Kasumi-1 (cell line): ENCODE results near the gene EPSTI1.
"Not testable (repeated sequence)": the region's sequence is repeated elsewhere in the genome, so short reads cannot be mapped to it uniquely, and the experiment has no call there.

ENCODE experiments used
- DNase-seq, 2 experiments: peaks; one replicate each; lab custom pipeline; 2025; lab: John Stamatoyannopoulos, UW

Gene EPSTI1

DNA sequence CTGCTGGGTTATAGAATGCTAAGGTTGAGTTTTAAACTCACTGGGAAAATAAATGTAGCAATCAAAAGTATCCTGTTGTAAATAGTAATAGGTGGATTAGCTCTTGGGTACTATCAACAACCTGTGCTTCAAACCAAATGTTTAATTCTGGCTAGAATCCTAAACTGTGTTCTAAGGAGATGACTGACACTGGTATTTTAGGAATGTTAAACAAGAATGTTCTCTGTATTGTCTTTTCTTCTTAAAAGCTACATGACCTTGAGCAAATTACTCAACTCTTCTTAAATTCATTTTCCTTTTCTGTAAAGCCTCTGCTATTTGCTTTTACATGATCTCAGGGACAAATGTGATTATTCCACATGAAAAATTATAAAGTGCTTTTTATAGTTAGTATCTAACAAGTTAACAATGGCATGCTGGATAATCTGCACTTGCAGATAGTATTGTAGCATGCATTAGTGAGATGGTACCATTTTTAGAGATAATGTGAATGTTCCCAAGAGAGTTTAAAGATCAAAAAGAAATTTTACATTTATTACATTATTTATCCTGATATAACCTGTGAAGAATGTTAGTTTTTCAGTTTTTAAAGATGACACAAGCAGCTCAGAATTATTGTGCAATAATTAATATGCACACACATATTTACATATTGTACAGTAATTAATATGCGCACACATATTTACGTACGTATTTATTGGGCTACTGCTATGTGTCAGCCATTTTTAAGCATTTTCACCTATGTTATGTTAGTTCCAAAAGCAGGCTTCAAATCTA, 13.6 kb upstream of the EPSTI1 start:
- no peak for DNase-seq

DNA sequence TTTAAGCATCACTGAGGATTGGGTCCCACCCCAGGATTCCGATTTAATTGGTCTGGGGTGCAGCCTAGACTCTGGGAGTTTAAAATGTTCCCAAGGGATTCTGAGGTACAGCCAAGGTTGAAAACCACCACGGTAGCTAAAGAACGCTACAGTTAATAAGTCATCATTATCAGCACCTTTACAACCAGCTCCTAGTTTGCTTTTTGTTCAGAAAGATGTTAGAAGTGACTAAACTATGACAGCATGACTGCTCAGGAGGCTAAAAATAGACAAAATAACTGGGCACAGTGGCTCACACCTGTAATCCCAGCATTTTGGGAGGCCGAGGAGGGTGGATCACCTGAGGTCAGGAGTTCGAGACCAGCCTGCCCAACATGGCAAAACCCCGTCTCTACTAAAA, 11.7 kb upstream of the EPSTI1 start:
- no peak for DNase-seq

DNA sequence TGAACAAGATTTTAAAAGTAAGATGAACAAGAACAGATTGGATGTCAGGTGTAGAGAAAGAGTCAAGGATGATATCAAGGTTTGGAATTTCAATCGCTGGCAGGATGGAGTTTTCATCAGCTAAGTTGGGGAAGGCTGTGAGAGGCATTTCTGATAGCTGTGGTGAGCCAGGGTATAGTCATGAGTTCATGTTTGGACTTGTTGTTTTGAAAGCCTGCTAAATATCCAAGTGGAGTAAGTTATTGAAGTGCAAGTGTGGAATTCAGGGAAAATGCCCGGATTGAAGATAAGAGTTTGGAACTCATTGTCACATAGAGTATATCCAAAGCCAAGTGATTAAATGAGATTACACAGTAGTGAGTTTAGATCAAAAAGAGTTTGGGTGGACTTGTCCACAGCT, 11.0 kb upstream of the EPSTI1 start:
- DNase-seq = no peak

DNA sequence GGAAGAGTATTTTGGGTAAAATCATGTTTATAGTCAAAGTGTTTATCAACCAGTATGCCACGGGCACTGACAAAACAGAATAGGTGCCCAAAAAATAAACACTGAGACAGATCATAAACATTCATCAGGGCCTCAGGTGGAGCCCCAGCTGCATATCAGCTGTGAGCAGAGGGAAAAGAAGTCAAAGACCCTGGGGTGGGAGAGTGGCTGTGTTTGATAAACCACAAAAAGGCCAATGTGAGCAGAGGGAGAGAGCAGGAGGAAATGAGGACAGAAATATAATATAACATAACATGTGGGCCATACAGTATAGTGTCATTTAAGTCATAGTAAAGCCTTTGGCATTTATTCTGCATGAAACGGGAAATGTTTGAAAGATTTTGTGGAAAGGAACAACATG, 10.0 kb upstream of the EPSTI1 start:
- DNase-seq = no peak

DNA sequence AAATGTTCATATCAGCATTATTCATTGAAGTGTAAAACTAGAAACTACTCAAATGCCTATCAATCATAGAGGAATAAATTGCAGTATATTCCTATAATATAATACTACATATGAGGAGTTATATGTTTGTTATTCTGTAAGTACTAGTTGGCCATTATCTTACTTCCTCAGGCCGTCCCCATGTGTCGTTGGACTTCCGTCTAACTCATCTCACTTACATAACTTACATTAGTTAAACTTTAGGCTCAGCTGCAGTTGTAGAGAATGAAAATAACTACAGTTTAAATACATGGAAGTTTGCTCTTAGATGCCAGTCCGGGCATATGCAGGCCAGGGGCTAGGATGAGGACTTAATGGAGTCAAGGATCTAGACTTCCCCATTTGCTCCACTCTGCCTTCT, 8.6 kb upstream of the EPSTI1 start:
- no peak for DNase-seq

DNA sequence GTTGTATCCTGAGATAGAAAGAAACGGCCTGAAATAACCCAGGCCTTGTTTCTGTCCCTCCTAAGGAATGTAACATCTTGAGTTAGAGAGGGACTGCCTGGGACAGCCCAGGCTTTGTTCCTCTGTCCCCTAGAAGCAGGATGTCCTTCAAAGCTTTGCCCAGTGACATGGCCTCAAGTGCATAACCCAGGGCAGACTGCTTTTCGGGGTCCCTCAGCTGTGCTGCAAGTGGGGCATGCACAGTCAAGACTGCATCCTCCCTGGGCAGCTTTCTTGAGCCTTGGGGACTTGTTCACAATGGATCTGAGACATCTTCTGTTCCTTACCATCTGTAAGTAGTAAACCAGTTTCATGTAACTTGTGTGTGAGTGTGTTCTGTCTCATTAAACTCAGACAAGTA, 7.5 kb upstream of the EPSTI1 start:
- DNase-seq = no peak

DNA sequence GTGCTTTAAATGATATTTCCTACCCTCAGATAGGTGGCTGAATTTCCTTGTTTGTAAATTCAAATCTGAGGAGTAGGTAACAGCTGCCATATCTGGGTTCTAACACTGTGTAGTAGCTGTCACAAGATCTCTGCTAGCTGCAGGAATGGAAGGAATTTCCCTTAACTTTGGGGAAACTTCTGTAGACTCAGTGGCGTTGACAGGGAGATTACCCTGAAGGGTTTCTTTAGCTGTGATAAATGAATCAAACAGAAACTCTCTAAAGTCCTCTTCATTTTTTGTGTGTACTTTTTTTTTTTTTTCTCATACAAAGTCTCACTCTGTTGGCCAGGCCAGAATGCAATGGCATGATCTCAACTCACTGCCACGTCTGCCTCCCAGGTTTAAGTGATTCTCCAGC, 5.3 kb upstream of the EPSTI1 start:
- no peak for DNase-seq

DNA sequence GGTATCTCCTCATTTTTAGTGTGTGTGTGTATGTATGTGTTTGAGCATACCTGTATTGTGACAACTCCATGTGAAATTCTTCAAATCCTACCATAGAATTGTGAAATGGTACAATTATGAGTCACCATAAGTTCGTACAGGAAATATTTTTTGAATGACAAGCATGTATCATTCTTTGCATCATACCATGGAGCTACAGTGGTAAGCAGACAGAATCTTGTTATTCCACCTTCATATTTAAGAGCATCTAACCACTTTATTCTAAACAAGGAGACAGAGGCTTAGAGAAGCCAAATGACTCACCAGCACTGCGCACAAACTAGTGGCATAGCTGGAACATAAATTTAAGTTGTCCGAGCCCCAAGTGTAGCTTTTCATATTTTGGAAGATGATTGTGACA, 4.5 kb upstream of the EPSTI1 start:
- DNase-seq = no peak

DNA sequence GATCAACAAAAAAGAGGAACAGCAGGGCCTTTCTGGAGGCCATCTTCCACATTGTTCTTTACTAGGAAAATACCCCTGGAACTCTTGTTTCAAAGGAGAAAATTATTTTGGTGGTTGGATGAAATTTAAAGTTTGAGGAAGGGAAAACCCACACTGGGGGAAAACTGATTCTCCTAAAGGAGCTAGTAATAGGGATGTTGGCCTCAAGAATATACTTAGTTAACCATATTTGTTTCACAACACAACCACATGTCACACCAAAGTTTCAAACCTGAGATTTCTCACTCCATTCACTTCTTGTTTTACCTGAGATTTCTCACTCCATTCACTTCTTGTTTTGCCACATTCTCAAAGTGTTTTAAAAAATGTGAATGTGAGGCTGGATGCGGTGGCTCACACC, 2.8 kb upstream of the EPSTI1 start:
- no peak for DNase-seq

DNA sequence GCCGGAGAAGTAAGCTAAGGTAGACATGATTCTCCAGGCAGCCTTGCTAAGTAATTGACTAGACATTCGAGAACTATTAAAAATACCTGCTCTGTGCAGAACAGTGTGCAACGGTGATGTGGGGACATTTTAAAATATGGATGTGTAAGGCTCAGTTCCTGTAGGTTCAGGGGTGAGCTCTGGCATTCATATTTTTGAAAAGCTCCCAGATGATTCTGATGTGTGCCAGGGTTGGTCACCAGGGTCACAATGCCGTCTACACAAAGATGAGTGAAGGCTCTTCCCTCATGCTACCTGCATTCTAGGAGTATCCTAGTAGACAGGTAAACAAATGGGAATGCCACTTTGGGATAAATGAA, 702 bp upstream of the EPSTI1 start:
- DNase-seq = no peak

DNA sequence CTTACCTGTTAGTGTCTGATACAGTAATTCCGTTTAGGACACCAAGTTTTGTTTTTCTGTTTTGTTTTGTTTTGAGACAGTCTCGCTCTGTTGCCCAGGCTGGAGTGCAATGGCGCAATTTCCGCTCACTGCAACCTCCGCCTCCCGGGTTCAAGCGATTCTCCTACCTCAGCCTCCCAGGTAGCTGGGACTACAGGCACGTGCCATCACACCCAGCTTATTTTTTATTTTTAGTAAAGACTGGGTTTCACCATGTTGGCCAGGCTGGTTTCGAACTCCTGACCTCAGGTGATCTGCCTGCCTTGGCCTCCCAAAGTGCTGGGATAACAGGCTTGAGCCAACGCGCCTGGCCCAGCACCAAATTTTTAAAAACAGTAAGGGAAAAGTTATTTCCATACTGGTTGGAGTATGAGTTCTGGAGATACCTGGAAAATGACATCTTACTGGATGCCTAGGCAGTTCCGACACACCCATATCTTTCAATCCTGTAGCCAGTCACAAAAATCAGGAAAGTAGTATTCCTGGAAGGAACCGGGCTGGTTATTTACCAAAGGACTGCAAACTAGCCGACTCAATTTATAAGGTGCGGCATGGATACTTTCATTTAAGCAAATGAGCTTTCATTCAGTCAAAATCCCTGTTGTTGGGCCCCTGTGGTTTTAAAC, 676 bp downstream of the EPSTI1 start:
- not testable (repeated sequence) for DNase-seq

DNA sequence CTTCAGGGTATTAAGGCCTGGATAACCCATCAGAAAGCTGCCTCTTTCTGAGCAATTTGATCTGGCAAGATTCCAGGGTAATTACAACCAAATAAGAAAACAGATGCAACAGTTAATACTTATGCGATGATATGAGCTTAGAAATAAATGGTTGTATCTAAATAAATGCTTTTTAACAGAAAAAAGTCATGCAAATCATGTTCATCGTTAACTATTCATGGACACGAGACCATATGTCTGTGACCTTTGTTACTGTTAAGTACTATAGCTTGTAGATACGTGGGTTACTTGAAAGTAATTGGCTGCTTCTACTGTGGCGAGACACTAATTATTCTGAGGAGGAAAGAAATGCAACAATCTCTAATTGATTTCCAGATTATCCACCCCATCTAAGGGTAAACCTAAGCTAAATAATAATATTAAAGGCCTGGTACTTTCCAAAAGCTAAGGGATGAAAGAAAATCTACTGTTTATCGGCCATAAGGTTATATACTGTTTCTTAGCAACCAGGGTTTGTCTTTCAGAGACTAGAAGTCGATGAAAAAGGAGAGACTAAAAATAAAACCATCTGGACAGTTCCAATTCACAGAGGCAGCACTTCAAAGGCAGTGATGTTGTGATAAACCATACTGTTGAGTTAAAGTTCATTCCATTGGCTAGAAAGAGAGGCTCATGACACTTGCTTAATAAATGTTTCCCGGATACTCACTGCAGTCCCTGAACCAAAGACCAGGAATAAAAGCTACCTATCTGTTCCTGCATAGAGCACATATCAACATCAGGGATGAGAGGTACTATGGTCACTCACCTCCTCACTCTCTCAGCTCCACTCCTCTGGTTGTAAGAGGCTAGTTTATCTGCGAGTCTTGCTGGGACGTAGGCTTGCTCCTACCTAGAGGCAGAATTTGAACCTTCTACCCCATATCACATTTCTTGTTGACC, 1.5 kb downstream of the EPSTI1 start:
- no peak for DNase-seq

DNA sequence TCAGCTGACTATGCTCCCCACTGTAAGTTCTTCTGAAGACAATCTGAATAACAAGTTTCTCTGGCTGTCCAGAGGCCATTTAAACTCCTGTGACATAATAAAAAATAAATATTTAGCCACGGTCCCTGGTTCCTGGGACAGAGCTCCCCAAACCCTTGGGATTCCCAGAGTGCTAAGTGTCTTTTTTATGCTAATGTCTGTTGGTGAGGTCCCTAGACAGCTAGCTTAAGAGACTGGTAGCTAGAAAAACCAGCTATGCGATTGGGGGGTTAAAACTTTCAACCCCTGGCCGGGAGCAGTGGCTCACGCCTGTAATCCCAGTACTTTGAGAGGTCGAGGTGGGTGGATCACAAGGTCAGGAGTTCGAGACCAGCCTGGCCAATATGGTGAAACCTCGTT, 5.9 kb downstream of the EPSTI1 start:
- DNase-seq = no peak

DNA sequence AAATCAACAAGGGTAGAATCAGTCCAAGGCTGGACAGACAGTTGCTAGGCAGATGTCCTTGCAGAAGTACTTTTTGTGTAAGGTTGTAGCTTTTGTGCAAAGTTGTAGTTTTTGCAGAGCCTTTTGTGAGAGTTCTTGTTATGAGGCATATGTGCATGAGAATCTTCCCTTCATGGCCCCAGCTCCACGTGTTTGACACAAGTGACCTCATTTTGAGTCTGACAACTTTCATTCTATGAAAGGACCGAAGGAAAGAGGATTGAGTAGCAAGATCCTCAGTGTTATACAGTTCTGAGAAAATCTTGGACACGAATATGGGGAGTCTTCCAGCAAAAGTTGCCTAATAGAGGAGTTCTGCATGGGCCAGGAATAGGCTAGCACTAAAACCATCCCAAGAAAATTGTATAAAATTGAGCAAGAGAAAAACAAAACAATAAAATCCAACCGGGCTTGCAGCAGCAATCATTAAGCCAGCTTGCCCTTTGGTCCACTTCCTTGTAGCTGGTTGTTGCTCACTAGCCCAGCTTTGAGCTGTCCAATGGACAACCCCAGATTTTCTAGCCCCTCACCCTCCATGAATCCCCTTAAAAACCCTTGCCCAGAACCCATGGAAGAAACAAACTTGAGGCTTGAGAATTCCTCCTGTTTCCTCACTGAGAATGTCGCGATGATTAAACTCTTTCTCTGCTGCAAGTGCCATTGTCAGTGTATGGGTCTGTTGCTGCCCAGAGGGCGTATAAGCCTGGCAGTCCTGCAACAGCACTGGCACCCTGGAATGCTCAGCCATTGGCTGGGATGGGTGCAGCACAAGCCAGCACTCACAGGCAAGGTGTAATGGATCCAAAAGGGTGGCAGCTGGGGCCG, 6.5 kb downstream of the EPSTI1 start:
- no peak for DNase-seq

DNA sequence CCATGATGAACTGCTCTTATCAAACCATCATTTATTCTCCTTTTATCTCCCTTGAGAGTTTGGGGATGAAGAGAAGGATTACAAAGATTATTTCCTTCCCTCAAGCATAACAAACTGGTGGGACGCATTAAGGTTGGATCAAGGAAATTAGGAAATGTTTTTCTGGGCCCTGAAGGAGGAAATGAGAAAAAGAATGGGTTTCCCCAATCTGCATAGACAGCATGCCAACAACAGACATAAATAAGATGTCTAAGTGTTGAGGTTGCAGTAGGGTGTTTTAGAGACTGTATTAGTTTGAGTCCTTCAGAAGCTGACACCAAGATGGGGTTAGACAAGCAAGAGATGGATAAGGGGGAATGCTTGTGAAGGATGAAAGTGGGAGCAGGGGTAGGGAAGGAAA, 7.3 kb downstream of the EPSTI1 start:
- no peak for DNase-seq

DNA sequence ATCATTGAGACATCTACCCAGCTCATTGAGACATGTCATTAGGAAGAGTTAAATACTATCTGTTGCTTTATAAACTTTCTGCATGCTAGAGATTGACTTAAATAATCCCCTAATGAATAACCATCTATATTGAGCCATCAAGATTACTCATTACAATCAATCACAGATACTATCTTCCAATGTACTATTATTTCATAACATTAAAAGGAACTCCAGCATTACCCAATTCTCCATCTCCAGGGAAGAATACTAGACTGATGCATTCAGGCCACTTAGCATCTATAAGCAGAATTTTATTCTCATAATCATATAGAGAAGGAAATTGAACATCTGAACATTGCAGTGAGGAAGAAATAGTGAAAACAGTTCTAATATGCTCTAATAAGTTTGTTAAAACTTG, 8.0 kb downstream of the EPSTI1 start:
- DNase-seq = no peak

DNA sequence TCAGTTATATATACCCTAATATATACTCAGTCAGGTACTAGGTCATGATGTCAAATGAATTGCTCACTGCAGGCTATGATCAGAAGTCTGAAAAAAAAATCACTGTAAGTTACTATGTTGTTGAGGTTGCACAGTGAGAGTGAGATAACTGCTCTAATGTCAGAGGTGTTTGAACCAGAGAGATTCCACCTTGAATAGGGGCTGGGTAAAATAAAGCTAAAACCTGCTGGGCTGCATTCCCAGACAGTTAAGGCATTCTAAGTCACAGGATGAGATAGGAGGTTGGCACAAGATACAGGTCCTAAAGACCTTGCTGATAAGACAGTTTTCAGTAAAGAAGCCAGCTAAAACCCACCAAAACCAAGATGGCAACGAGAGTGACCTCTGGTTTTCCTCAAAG, 10.2 kb downstream of the EPSTI1 start:
- DNase-seq = no peak

DNA sequence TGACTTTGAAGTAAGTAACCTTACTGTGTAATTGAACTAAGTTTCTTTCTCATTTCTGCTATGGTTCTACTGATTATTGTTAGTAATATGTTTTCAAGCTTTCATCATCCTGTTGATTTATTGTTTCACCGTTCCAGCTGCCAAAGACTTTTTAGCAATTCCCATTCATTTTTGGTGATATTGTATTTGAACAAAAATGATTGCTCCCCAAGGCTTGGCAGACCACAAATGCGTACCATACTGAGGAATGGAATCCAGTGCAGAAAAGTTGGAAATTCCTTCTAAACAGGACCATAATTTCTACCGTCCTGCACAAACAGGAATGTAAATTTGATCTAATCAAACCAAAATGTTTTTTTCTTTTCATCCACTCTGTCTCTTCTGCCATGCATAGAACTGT, 10.7 kb downstream of the EPSTI1 start:
- DNase-seq = no peak

DNA sequence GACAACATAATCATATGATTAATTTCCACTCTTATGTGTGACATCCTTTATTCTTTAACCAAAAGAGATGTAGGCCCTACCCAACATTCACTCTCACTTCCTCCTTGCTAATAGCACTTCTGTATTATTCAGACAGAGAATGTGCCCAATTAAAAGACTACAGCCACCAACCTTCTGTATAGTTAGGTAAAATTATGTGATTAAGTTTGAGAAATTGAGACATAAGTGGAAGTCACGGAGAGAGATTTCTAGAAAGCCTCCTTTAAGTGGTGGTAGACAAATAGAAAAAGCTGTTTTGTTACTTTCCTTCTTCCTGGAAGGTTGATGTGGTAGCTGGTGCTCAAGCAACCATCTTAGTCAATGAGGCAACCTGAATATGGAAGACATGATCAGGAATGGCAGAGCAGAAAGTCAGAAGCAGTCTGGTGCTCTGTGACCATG, 14.8 kb downstream of the EPSTI1 start:
- no peak for DNase-seq

DNA sequence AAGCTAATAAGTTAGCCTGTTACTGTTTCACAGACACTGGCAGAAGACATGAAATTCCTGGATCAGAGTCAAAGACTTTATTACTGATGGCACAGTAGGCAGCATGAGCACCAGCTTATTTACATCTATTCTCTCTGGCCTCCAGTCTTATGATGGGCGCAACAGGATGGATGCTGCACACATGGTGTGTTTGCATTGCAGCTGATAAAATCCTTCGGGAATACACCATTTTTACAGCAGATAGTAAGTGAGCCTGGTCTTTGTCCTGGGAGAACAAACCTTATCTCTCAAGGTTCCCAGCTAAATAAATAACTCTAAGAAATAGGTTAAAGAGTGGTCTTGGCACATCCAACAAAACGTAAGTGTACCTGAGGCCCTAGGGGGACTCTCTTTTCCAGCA, 16.0 kb downstream of the EPSTI1 start:
- no peak for DNase-seq

DNA sequence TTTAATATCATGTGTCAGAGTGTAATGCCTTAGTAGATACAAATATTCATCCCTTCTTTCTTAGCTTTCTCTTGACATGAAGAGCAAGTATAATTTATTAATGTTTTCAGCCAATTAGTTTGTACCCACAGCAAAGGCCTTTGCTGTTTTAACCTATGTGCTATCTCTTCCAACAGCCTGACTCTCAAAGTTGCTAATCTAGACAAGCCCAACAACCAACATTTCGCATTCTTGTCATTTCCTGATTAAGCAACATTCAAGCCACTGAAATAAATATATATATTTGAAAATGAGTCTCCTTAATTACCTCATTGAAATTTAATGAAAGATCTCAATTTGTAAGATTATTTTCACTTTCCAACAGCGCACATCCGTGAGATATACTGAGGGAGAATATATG, 18.5 kb downstream of the EPSTI1 start:
- no peak for DNase-seq
